ENCODE results near the gene FAM168A.

FAM168A gene

DNA sequence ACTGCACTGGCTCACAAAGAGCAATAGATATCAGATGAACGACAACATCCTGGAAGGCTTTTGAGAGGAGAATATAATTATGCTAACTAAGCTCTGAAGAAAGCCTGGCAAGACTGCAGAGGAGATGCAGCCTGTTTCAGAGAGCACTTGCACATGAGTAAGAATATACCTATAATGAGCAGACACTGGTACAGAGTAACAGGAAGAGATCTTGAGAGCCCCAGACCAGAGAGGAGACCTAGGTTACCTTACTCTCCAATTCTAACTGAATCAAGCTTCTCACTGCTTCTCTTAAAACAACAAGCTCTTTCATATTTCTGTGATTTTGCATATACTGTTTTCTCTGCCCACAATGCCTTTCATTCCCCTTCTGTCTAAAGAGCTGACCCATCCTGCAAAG lies 66.5 kb downstream of the FAM168A start:
- no peak for TF ChIP-seq EZH2phosphoT487 (IDR thresholded peaks at IDR 0.05; ENCODE audit: borderline replicate concordance, low read length)
- TF ChIP-seq, protein P1, sequence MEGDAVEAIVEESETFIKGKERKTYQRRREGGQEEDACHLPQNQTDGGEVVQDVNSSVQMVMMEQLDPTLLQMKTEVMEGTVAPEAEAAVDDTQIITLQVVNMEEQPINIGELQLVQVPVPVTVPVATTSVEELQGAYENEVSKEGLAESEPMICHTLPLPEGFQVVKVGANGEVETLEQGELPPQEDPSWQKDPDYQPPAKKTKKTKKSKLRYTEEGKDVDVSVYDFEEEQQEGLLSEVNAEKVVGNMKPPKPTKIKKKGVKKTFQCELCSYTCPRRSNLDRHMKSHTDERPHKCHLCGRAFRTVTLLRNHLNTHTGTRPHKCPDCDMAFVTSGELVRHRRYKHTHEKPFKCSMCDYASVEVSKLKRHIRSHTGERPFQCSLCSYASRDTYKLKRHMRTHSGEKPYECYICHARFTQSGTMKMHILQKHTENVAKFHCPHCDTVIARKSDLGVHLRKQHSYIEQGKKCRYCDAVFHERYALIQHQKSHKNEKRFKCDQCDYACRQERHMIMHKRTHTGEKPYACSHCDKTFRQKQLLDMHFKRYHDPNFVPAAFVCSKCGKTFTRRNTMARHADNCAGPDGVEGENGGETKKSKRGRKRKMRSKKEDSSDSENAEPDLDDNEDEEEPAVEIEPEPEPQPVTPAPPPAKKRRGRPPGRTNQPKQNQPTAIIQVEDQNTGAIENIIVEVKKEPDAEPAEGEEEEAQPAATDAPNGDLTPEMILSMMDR (IDR thresholded peaks at IDR 0.05; ENCODE audit: low read depth, low read length, poor library complexity, severe bottlenecking), result no peak

DNA sequence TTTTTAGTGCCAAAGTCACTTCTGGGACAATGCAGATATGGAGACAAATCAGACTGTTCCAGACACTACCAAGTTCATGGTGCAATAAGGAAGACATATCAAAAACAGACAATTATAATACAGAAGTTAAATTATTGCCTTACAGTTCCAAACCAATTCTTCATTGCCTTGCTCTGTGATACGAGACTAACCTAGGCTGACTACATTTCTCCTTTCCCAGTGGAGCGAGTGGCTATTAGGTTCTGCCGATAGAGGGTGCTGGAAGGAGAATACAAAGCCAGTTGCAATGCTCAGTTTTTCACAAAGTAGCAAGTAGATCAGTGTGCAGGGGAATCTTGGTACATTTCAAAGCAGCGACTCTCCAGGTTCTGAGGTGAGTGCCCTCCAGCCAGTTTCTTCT lies 67.8 kb downstream of the FAM168A start:
- no peaks in the 10 kb centered on the region for H3K36me3 ChIP-seq (ENCODE audit: control insufficient read depth, low read length)
- no peak overlapping the region for H3K27ac ChIP-seq (ENCODE audit: low read depth, low read length)
- H3K4me1 ChIP-seq (ENCODE audit: control insufficient read depth, low read length), result no peaks in the 10 kb centered on the region
- H3K27me3 ChIP-seq (ENCODE audit: control insufficient read depth, low read length), result no peaks in the 10 kb centered on the region
- peaks cover 29% of the 10 kb centered on the region for H3K79me2 ChIP-seq (ENCODE audit: control insufficient read depth, low read length)
- TF ChIP-seq EZH2phosphoT487 (IDR thresholded peaks at IDR 0.05; ENCODE audit: borderline replicate concordance, low read length), result no peak
- TF ChIP-seq, protein P1 (IDR thresholded peaks at IDR 0.05; ENCODE audit: low read depth, low read length, poor library complexity, severe bottlenecking), result no peak
- no peak overlapping the region for H3K4me3 ChIP-seq (ENCODE audit: low read length)
- no peaks in the 10 kb centered on the region for H3F3A ChIP-seq (ENCODE audit: control insufficient read depth, insufficient read depth)
- no peaks in the 10 kb centered on the region for H3K9me3 ChIP-seq (ENCODE audit: control insufficient read depth, insufficient read depth, low read length)
- H3K9me2 ChIP-seq (replicated peaks; ENCODE audit: control insufficient read depth, low read length), result no peaks in the 10 kb centered on the region
- H3K4me2 ChIP-seq (ENCODE audit: low read length), result no peak overlapping the region
- peaks cover 14% of the 10 kb centered on the region for H4K20me1 ChIP-seq (ENCODE audit: control insufficient read depth, insufficient read depth, low read depth, low read length)

More for the DNA sequence above, 66.5 kb downstream of the FAM168A start:
- Histone ChIP-seq H3K79me2 (ENCODE audit: control insufficient read depth, low read length) (peaks cover 23% of the 10 kb centered on the region), H3K9me3 (ENCODE audit: control insufficient read depth, insufficient read depth, low read length) (no peaks in the 10 kb centered on the region), H3K9me2 (replicated peaks; ENCODE audit: control insufficient read depth, low read length) (no peaks in the 10 kb centered on the region), H3K36me3 (ENCODE audit: control insufficient read depth, low read length) (no peaks in the 10 kb centered on the region), H4K20me1 (ENCODE audit: control insufficient read depth, insufficient read depth, low read depth, low read length) (peaks cover 9% of the 10 kb centered on the region; the same call in 1 of the 2 replicates), H3K27me3 (ENCODE audit: control insufficient read depth, low read length) (no peaks in the 10 kb centered on the region), H3K4me3 (ENCODE audit: low read length) (no peak overlapping the region), H3K4me2 (ENCODE audit: low read length) (no peak overlapping the region), H3K4me1 (ENCODE audit: control insufficient read depth, low read length) (no peaks in the 10 kb centered on the region), H3F3A (ENCODE audit: control insufficient read depth, insufficient read depth) (no peaks in the 10 kb centered on the region), H3K27ac (ENCODE audit: low read depth, low read length) (no peak overlapping the region)

DNA sequence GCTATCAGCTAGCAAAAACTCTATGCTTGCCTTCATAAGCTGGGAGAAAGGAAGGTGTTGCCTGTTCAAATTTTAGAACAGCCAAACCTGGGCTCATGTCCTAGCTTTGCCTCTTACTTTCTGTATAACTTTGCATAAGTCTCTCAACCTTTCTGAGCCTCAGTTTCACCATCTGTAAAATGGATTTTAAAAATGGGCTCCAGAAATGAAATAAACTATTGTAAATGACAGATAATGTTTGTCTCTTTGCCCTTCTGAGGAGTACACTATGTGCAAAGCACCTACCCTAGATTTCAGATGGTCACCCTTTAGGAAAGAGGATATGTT lies 68.7 kb downstream of the FAM168A start:
- H3K9me2 ChIP-seq (replicated peaks; ENCODE audit: control insufficient read depth, low read length), result no peaks in the 10 kb centered on the region
- no peaks in the 10 kb centered on the region for H3K4me1 ChIP-seq (ENCODE audit: control insufficient read depth, low read length)
- H3K27ac ChIP-seq (ENCODE audit: low read depth, low read length), result no peak overlapping the region
- H3K4me3 ChIP-seq (ENCODE audit: low read length), result no peak overlapping the region
- H3K27me3 ChIP-seq (ENCODE audit: control insufficient read depth, low read length), result no peaks in the 10 kb centered on the region
- TF ChIP-seq EZH2phosphoT487 (IDR thresholded peaks at IDR 0.05; ENCODE audit: borderline replicate concordance, low read length), result no peak
- TF ChIP-seq, protein P1 (IDR thresholded peaks at IDR 0.05; ENCODE audit: low read depth, low read length, poor library complexity, severe bottlenecking), result no peak
- H3F3A ChIP-seq (ENCODE audit: control insufficient read depth, insufficient read depth), result no peaks in the 10 kb centered on the region
- peaks cover 30% of the 10 kb centered on the region for H3K79me2 ChIP-seq (ENCODE audit: control insufficient read depth, low read length)
- H3K9me3 ChIP-seq (ENCODE audit: control insufficient read depth, insufficient read depth, low read length), result no peaks in the 10 kb centered on the region
- no peaks in the 10 kb centered on the region for H3K36me3 ChIP-seq (ENCODE audit: control insufficient read depth, low read length)
- peaks cover 16% of the 10 kb centered on the region for H4K20me1 ChIP-seq (ENCODE audit: control insufficient read depth, insufficient read depth, low read depth, low read length)
- H3K4me2 ChIP-seq (ENCODE audit: low read length), result no peak overlapping the region

Measured in DOHH2 (cell line).